ENCODE measurements around the gene USH1C. TPM values are rescaled to one million over a fixed set of nuclear protein-coding genes. Genes with fewer than 3 reads are reported as not detected.

The USH1C gene
- total RNA-seq, 1 experiment from 2014 or later = 1.0 TPM

DNA sequence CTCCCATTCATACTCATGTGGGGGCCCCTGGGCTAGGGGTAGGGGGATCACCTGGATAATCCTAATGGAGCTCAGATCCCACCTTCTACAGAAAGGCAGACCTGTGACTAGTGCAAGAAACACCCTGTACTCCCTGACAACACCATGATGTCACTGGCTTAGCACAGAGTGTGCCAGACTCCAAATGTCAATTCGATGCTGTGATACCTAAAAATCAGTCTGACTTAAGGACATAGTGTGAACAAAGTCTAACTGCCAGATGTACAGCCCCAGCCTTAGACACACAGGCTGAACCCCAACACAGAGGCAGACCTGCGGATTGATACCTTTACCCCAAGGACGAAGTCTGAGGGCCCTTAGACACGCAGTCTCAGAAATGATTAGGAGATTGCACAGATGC is 76.1 kb downstream of the USH1C start:
- Histone ChIP-seq H3K9ac (ENCODE audit: extremely low read depth, insufficient read length, low read length) (no peak overlapping the region), H2BK20ac (ENCODE audit: low read depth, low read length, poor library complexity, severe bottlenecking) (no peak overlapping the region), H3K14ac (ENCODE audit: insufficient read depth, low read length) (no peak overlapping the region), H3K56ac (ENCODE audit: insufficient read length, low read depth, low read length) (no peak overlapping the region), H3T11ph (ENCODE audit: low read length) (no peak overlapping the region), H4K20me1 (ENCODE audit: control insufficient read depth, insufficient read depth, insufficient read length) (peaks cover 1% of the 10 kb centered on the region), H3K27ac (ENCODE audit: insufficient read length, low read depth, low read length) (no peak overlapping the region), H3K4me1 (ENCODE audit: insufficient read depth, low read length) (no peaks in the 10 kb centered on the region), H4K91ac (ENCODE audit: insufficient read length, low read depth, low read length) (no peak overlapping the region), H2AFZ (ENCODE audit: low read length) (no peak overlapping the region), H2BK5ac (ENCODE audit: insufficient read length, low read length) (no peak overlapping the region), H2AK5ac (ENCODE audit: insufficient read length, low read length) (no peak overlapping the region), H2BK15ac (ENCODE audit: low read depth, low read length) (no peak overlapping the region), H2BK120ac (ENCODE audit: low read depth, low read length, poor library complexity, severe bottlenecking) (no peak overlapping the region), H3K23ac (ENCODE audit: insufficient read length, low read depth, low read length) (no peak overlapping the region), H3K79me1 (ENCODE audit: insufficient read depth, low read depth, low read length, poor library complexity, severe bottlenecking) (no peaks in the 10 kb centered on the region), H2BK12ac (ENCODE audit: insufficient read length, low read depth, low read length) (no peak overlapping the region), H3K9me3 (ENCODE audit: control insufficient read depth, low read depth, low read length) (no peaks in the 10 kb centered on the region), H3K18ac (ENCODE audit: insufficient read length, low read depth, low read length) (no peak overlapping the region), H3K27me3 (ENCODE audit: insufficient read depth, low read length) (no peaks in the 10 kb centered on the region), H3K79me2 (ENCODE audit: insufficient read depth, low read length) (no peaks in the 10 kb centered on the region), H4K5ac (ENCODE audit: insufficient read length, low read depth, low read length) (no peak overlapping the region), H3K4me2 (ENCODE audit: insufficient read depth, insufficient read length, low read length) (no peak overlapping the region), H3K4ac (ENCODE audit: low read depth, low read length) (no peak overlapping the region), H4K8ac (replicated peaks; ENCODE audit: insufficient read length, low read depth, low read length) (no peak overlapping the region), H3K23me2 (ENCODE audit: insufficient read length, low read depth, low read length, poor library complexity, severe bottlenecking) (no peaks in the 10 kb centered on the region)
- Mint-ChIP-seq H3K4me1 (peaks cover 7 to 9% of the 10 kb centered on the region in 2 experiments), H3K27ac (no peak overlapping the region), H3K9me3 (no peaks in the 10 kb centered on the region), H3K36me3 (ENCODE audit: insufficient read depth in 1 of 3, low read depth in 3 of 3) (peaks cover 0 to 1% (median 0%) of the 10 kb centered on the region in 3 experiments; a peak in 1 of 7 replicates), H3K27me3 (ENCODE audit: low read depth) (peaks cover 12% of the 10 kb centered on the region), H3K4me3 (no peak overlapping the region)
- no peak for DNase-seq
- WGBS (ENCODE audit: extremely low coverage, insufficient read length, low lambda C conversion rate) = no CpG with 5 or more reads among the region's 4 CpGs
- TF ChIP-seq, protein P1, sequence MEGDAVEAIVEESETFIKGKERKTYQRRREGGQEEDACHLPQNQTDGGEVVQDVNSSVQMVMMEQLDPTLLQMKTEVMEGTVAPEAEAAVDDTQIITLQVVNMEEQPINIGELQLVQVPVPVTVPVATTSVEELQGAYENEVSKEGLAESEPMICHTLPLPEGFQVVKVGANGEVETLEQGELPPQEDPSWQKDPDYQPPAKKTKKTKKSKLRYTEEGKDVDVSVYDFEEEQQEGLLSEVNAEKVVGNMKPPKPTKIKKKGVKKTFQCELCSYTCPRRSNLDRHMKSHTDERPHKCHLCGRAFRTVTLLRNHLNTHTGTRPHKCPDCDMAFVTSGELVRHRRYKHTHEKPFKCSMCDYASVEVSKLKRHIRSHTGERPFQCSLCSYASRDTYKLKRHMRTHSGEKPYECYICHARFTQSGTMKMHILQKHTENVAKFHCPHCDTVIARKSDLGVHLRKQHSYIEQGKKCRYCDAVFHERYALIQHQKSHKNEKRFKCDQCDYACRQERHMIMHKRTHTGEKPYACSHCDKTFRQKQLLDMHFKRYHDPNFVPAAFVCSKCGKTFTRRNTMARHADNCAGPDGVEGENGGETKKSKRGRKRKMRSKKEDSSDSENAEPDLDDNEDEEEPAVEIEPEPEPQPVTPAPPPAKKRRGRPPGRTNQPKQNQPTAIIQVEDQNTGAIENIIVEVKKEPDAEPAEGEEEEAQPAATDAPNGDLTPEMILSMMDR (conservative IDR thresholded peaks at IDR 0.05) = no peak
